ENCODE results near the gene KBTBD12.

The KBTBD12 gene

GRCh38 chr3:128021768-128022372 lies 106.8 kb downstream of the KBTBD12 start:
- no peak for DNase-seq

- no peak for DNase-seq
Observed at GRCh38 chr3:128033102-128033501, 118.1 kb downstream of the KBTBD12 start.

- no peak for DNase-seq
Observed at GRCh38 chr3:128036119-128036518, 121.1 kb downstream of the KBTBD12 start.

Data from CD4-positive, alpha-beta T cell treated with Interleukin-1 beta for 1 hour (primary cell).